Stimulated activated CD4-positive, alpha-beta T cell treated with anti-CD3 and anti-CD28 coated beads, Interleukin-1b, Interleukin-23, amount 100 ng/mL, for 1 hour (primary cell): ENCODE measurements around the gene TMEM17.

Source experiments
- DNase-seq, 2 donors: peaks; one replicate each; pipeline ENCODE4 v3.0.0-alpha.2; 2020; ENCODE audit warnings: low read depth in 2 of 2

Gene TMEM17

GRCh38 chr2:62472312-62472711 lies 33.7 kb downstream of the TMEM17 start:
- no peak for DNase-seq

- no peak for DNase-seq
Measured at GRCh38 chr2:62471816-62472215, 34.2 kb downstream of the TMEM17 start.

GRCh38 chr2:62471404-62471803 lies 34.6 kb downstream of the TMEM17 start:
- DNase-seq: no peak

- DNase-seq: no peak
Measured at GRCh38 chr2:62469548-62469947, 36.4 kb downstream of the TMEM17 start.

- no peak for DNase-seq
Measured at GRCh38 chr2:62469114-62469513, 36.9 kb downstream of the TMEM17 start.

- no peak for DNase-seq
Measured at GRCh38 chr2:62467475-62468321, 38.3 kb downstream of the TMEM17 start.

GRCh38 chr2:62467100-62467474 lies 38.9 kb downstream of the TMEM17 start:
- DNase-seq: no peak

- DNase-seq: no peak
Measured at GRCh38 chr2:62466503-62466854, 39.5 kb downstream of the TMEM17 start.

GRCh38 chr2:62465741-62466502 lies 40.1 kb downstream of the TMEM17 start:
- no peak for DNase-seq

- DNase-seq: no peak
Measured at GRCh38 chr2:62465039-62465740, 40.8 kb downstream of the TMEM17 start.

- no peak for DNase-seq
Measured at GRCh38 chr2:62464221-62465007, 41.6 kb downstream of the TMEM17 start.

- no peak for DNase-seq
Measured at GRCh38 chr2:62462211-62462610, 43.8 kb downstream of the TMEM17 start.

GRCh38 chr2:62461707-62462106 lies 44.3 kb downstream of the TMEM17 start:
- no peak for DNase-seq

- DNase-seq: no peak
Measured at GRCh38 chr2:62461017-62461553, 44.9 kb downstream of the TMEM17 start.

- DNase-seq: no peak
Measured at GRCh38 chr2:62460175-62460574, 45.8 kb downstream of the TMEM17 start.

- DNase-seq: no peak
Measured at GRCh38 chr2:62459672-62460071, 46.3 kb downstream of the TMEM17 start.

- no peak for DNase-seq
Measured at GRCh38 chr2:62459106-62459505, 46.9 kb downstream of the TMEM17 start.

GRCh38 chr2:62458671-62459081 lies 47.3 kb downstream of the TMEM17 start:
- DNase-seq: no peak

- no peak for DNase-seq
Measured at GRCh38 chr2:62458206-62458641, 47.8 kb downstream of the TMEM17 start.

GRCh38 chr2:62457556-62457955 lies 48.4 kb downstream of the TMEM17 start:
- no peak for DNase-seq
